ENCODE measurements around the gene MSL3B.

DNA sequence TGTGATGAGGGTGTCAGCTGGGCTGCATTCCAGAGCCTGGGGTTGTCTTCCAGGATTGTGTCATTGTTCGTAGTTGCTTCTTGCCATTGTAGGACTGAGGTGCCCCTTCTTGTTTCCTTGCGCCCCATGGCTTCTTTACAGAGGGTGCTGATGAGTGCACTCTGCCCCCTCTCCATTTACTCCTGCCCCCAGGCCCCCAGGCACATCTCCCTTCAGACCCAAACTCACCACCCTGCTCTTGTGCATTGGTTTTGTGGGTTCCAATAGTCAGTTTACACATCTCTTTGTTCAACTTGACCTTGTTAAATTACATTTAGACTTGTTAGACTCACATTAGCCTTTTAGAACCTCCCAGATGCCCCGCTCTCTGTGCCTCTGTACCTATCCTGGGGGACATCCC lies 47.0 kb downstream of the MSL3B start:
- no peak for TF ChIP-seq POLR2A (IDR thresholded peaks at IDR 0.05)
- TF ChIP-seq, protein P1, sequence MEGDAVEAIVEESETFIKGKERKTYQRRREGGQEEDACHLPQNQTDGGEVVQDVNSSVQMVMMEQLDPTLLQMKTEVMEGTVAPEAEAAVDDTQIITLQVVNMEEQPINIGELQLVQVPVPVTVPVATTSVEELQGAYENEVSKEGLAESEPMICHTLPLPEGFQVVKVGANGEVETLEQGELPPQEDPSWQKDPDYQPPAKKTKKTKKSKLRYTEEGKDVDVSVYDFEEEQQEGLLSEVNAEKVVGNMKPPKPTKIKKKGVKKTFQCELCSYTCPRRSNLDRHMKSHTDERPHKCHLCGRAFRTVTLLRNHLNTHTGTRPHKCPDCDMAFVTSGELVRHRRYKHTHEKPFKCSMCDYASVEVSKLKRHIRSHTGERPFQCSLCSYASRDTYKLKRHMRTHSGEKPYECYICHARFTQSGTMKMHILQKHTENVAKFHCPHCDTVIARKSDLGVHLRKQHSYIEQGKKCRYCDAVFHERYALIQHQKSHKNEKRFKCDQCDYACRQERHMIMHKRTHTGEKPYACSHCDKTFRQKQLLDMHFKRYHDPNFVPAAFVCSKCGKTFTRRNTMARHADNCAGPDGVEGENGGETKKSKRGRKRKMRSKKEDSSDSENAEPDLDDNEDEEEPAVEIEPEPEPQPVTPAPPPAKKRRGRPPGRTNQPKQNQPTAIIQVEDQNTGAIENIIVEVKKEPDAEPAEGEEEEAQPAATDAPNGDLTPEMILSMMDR (IDR thresholded peaks at IDR 0.05): no peak
